A673 (cell line): Measurements from ENCODE around the gene FUCA1.

Experiments
- CTCF ChIP-seq: fragments of 300-800, 200-600 bp; sonication (generic); conservative IDR thresholded peaks from 2 replicates; pipeline ENCODE4 v1.5.1; 2017; ENCODE audit warnings: low read depth, mild to moderate bottlenecking, antibody characterized with exemption, low read length, moderate library complexity, mixed read lengths
- EZH2 ChIP-seq: fragments of 200-600 bp; sonication (generic); IDR thresholded peaks from 2 replicates; pipeline ENCODE4 v1.6.1; 2017; ENCODE audit warnings: borderline replicate concordance, low read depth, mild to moderate bottlenecking, mixed read lengths, antibody characterized with exemption, low read length; ENCODE audit not compliant: poor library complexity, severe bottlenecking

GRCh38 chr1:23914921-23915320, 46.8 kb upstream of the FUCA1 start:
- TF ChIP-seq CTCF (no peak), EZH2 (no peak)
